IMR-90 (cell line): ENCODE measurements around the gene IL17C. TPM values are rescaled to one million over a fixed set of nuclear protein-coding genes. Genes with fewer than 3 reads are reported as not detected.

Source experiments
- ATAC-seq: fragments of 200-7000 bp; cut with Tn5 transposase; 2 replicates; pipeline ENCODE4 v1.9.1; 2020; ENCODE audit warnings: low read depth, mild to moderate bottlenecking, moderate library complexity
- BruUV-seq: library from RNA; stranded (reverse); fragments of 400-500 nt; replicated peaks from 2 replicates; lab custom pipeline; 2021; lab: Mats Ljungman, UMichigan
- CTCF ChIA-PET: fragments of 300-600 bp; formaldehyde crosslinking; extraction: SDS; loops from one replicate; lab custom pipeline; 2021; ENCODE audit warnings: antibody characterized with exemption; lab: Yijun Ruan, JAX
- POLR2A ChIA-PET: fragments of 300-600 bp; sonication (Branson Sonifier 250); formaldehyde crosslinking; loops from one replicate; lab custom pipeline; 2022; ENCODE audit warnings: antibody characterized with exemption; ENCODE audit not compliant: unreplicated experiment; lab: Charles Lee
- DNase-seq: peaks from one replicate; pipeline ENCODE4 v3.0.0; 2013
- H2AFZ ChIP-seq: replicated peaks from 2 replicates; pipeline ENCODE3; 2013; ENCODE audit warnings: low read length, mild to moderate bottlenecking; ENCODE audit not compliant: poor library complexity
- H2AK5ac ChIP-seq: 2 replicates; pipeline ENCODE4 v1.6.1; 2013; ENCODE audit warnings: low read depth, low read length, inconsistent platforms
- H2AK9ac ChIP-seq: replicated peaks from 2 replicates; pipeline ENCODE3; 2013; ENCODE audit warnings: mild to moderate bottlenecking, low read depth, low read length, moderate library complexity; ENCODE audit not compliant: poor library complexity
- H2BK120ac ChIP-seq: 2 replicates; pipeline ENCODE4 v1.6.1; 2013; ENCODE audit warnings: low read depth, low read length, inconsistent platforms
- H2BK15ac ChIP-seq: 3 replicates; pipeline ENCODE4 v1.6.1; 2013; ENCODE audit warnings: low read depth, low read length, inconsistent platforms
- H2BK20ac ChIP-seq: 2 replicates; pipeline ENCODE4 v1.6.1; 2013; ENCODE audit warnings: low read depth, mild to moderate bottlenecking, inconsistent platforms, low read length, moderate library complexity
- H2BK5ac ChIP-seq: 2 replicates; pipeline ENCODE4 v1.6.1; 2013; ENCODE audit warnings: mild to moderate bottlenecking, low read depth, low read length, inconsistent platforms; ENCODE audit not compliant: poor library complexity, severe bottlenecking
- H3K14ac ChIP-seq: replicated peaks from 2 replicates; pipeline ENCODE4 v1.6.1; 2013; ENCODE audit warnings: low read depth, low read length, inconsistent platforms
- H3K18ac ChIP-seq: 2 replicates; pipeline ENCODE4 v1.6.1; 2013; ENCODE audit warnings: low read depth, low read length, control low read depth
- H3K23ac ChIP-seq: 2 replicates; pipeline ENCODE4 v1.6.1; 2013; ENCODE audit warnings: low read depth, low read length, inconsistent platforms
- H3K27ac ChIP-seq: 2 replicates; pipeline ENCODE4 v1.5.1; 2013; ENCODE audit warnings: mild to moderate bottlenecking, control low read depth, low read length; ENCODE audit not compliant: insufficient read depth
- H3K27me3 ChIP-seq: 2 replicates; pipeline ENCODE4 v1.6.1; 2013; ENCODE audit warnings: low read length; ENCODE audit not compliant: control insufficient read depth, insufficient read depth
- H3K36me3 ChIP-seq: 2 replicates; pipeline ENCODE4 v1.6.1; 2013; ENCODE audit warnings: low read length, mixed read lengths; ENCODE audit not compliant: control insufficient read depth, insufficient read depth
- H3K4ac ChIP-seq: 2 replicates; pipeline ENCODE4 v1.6.1; 2013; ENCODE audit warnings: low read depth, low read length, inconsistent platforms
- H3K4me1 ChIP-seq: 2 replicates; pipeline ENCODE4 v1.6.1; 2013; ENCODE audit warnings: low read length, mixed read lengths; ENCODE audit not compliant: control insufficient read depth, insufficient read depth
- H3K4me2 ChIP-seq: 2 replicates; pipeline ENCODE4 v1.6.1; 2013; ENCODE audit warnings: low read depth, mild to moderate bottlenecking, control low read depth, low read length, moderate library complexity
- H3K4me3 ChIP-seq: 2 replicates; pipeline ENCODE4 v1.5.1; 2013; ENCODE audit warnings: low read depth, mild to moderate bottlenecking, control low read depth, low read length, moderate library complexity; ENCODE audit not compliant: insufficient read depth
- H3K56ac ChIP-seq: 2 replicates; pipeline ENCODE4 v1.6.1; 2013; ENCODE audit warnings: low read length, inconsistent platforms; ENCODE audit not compliant: insufficient read depth; ENCODE audit errors: extremely low read depth
- H3K79me1 ChIP-seq, 2 experiments: 2 replicates each; pipeline ENCODE4 v1.6.1; 2013; ENCODE audit warnings: low read length in 2 of 2, inconsistent platforms in 1 of 2, low read depth in 1 of 2
- H3K9ac ChIP-seq: 2 replicates; pipeline ENCODE4 v1.6.1; 2013; ENCODE audit warnings: low read depth, low read length, control low read depth
- H3K9me1 ChIP-seq: 2 replicates; pipeline ENCODE4 v1.6.1; 2013; ENCODE audit warnings: low read length, inconsistent platforms; ENCODE audit not compliant: insufficient read depth
- H3K9me3 ChIP-seq: 2 replicates; pipeline ENCODE4 v1.6.1; 2013; ENCODE audit warnings: low read length; ENCODE audit not compliant: control insufficient read depth, insufficient read depth
- H4K20me1 ChIP-seq: 2 replicates; pipeline ENCODE4 v1.6.1; 2013; ENCODE audit warnings: low read length, inconsistent platforms; ENCODE audit not compliant: insufficient read depth
- H4K5ac ChIP-seq: 2 replicates; pipeline ENCODE4 v1.6.1; 2013; ENCODE audit warnings: mild to moderate bottlenecking, low read depth, low read length, control low read depth
- H4K8ac ChIP-seq, 2 experiments: 2 replicates each; pipeline ENCODE4 v1.6.1; 2013; ENCODE audit warnings: low read depth in 2 of 2, low read length in 2 of 2, control low read depth in 1 of 2, inconsistent platforms in 1 of 2
- H4K91ac ChIP-seq: 2 replicates; pipeline ENCODE4 v1.6.1; 2013; ENCODE audit warnings: low read depth, low read length, inconsistent platforms; ENCODE audit not compliant: insufficient read depth
- BHLHE40 ChIP-seq: fragments of 150-350 bp; IDR thresholded peaks from 2 replicates; pipeline ENCODE4 v1.6.1; 2016; ENCODE audit warnings: mild to moderate bottlenecking, low read depth, low read length
- CEBPB ChIP-seq: IDR thresholded peaks from 2 replicates; pipeline ENCODE4 v1.6.1; 2012; ENCODE audit warnings: low read depth, low read length, improper control_type of control experiment
- CHD1 ChIP-seq: IDR thresholded peaks from 2 replicates; pipeline ENCODE4 v1.6.1; 2012; ENCODE audit warnings: low read depth, low read length, improper control_type of control experiment
- CTCF ChIP-seq: conservative IDR thresholded peaks from 2 replicates; pipeline ENCODE4 v1.5.1; 2012; ENCODE audit warnings: mild to moderate bottlenecking, low read depth, low read length, improper control_type of control experiment
- ELK1 ChIP-seq: fragments of 150-350 bp; IDR thresholded peaks from 2 replicates; pipeline ENCODE4 v1.6.1; 2016; ENCODE audit warnings: low read depth, mild to moderate bottlenecking, low read length, moderate library complexity, borderline replicate concordance
- FOS ChIP-seq: fragments of 150-350 bp; IDR thresholded peaks from 2 replicates; pipeline ENCODE4 v1.6.1; 2016; ENCODE audit warnings: low read depth, low read length
- MAFK ChIP-seq: IDR thresholded peaks from 2 replicates; pipeline ENCODE4 v1.6.1; 2012; ENCODE audit warnings: low read depth, low read length, improper control_type of control experiment
- MAZ ChIP-seq: IDR thresholded peaks from 2 replicates; pipeline ENCODE4 v1.6.1; 2012; ENCODE audit warnings: low read depth, mild to moderate bottlenecking, low read length, improper control_type of control experiment, moderate library complexity, borderline replicate concordance
- MXI1 ChIP-seq: IDR thresholded peaks from 2 replicates; pipeline ENCODE4 v1.6.1; 2012; ENCODE audit warnings: low read depth, mild to moderate bottlenecking, low read length, moderate library complexity, borderline replicate concordance
- NFE2L2 ChIP-seq: fragments of 150-350 bp; IDR thresholded peaks from 2 replicates; pipeline ENCODE4 v1.6.1; 2016; ENCODE audit warnings: low read depth, mild to moderate bottlenecking, low read length
- POLR2A ChIP-seq: IDR thresholded peaks from 2 replicates; pipeline ENCODE4 v1.6.1; 2012; ENCODE audit warnings: mild to moderate bottlenecking, low read depth, low read length
- RAD21 ChIP-seq: IDR thresholded peaks from 2 replicates; pipeline ENCODE4 v1.6.1; 2012; ENCODE audit warnings: low read length, improper control_type of control experiment
- RCOR1 ChIP-seq: IDR thresholded peaks from 2 replicates; pipeline ENCODE4 v1.6.1; 2012; ENCODE audit warnings: mild to moderate bottlenecking, low read length, improper control_type of control experiment; ENCODE audit not compliant: insufficient replicate concordance
- RFX5 ChIP-seq: IDR thresholded peaks from 2 replicates; pipeline ENCODE4 v1.8.0; 2012; ENCODE audit warnings: low read depth, mild to moderate bottlenecking, low read length, moderate library complexity
- SMC3 ChIP-seq: fragments of 150-350 bp; IDR thresholded peaks from 2 replicates; pipeline ENCODE4 v1.6.1; 2016; ENCODE audit warnings: low read depth, mild to moderate bottlenecking, antibody characterized with exemption, low read length, moderate library complexity
- USF2 ChIP-seq: fragments of 150-350 bp; IDR thresholded peaks from 2 replicates; pipeline ENCODE4 v1.6.1; 2017; ENCODE audit warnings: mild to moderate bottlenecking, antibody characterized with exemption, low read length, low read depth
- WGBS, 2 experiments: methylation state at CpG; one replicate each; pipeline versions ENCODE4 v1.1.5 to v1.1.7; 2013; ENCODE audit warnings: missing lambda C conversion rate in 2 of 2; ENCODE audit not compliant: insufficient read length in 1 of 2; ENCODE audit errors: extremely low coverage in 2 of 2; 5-methylcytosine and 5-hydroxymethylcytosine counted together
- dilution Hi-C: fragments of 300-500 bp; cut with HindIII; formaldehyde crosslinking; loops from one replicate; pipeline ENCODE4 v1.14.3; 2018; ENCODE audit warnings: low sequenced_read_pairs; ENCODE audit not compliant: unreplicated experiment
- in situ Hi-C: fragments of 300-500 bp; cut with MboI; formaldehyde crosslinking; loops from 3 replicates; pipeline ENCODE4 v1.14.3; 2019; ENCODE audit warnings: low sequenced_read_pairs, inconsistent platforms, mixed read lengths
- intact Hi-C: fragments of 100-400 bp; cut with micrococcal nuclease; formaldehyde crosslinking; loops from 2 replicates; pipeline ENCODE4 v1.10.0; 2022
- polyA plus RNA-seq, 3 experiments: library from polyadenylated mRNA; depleted of rRNA; stranded (reverse); fragments of >200 nt; gene quantifications; 2 replicates each; pipeline ENCODE4 v1.2.3, GENCODE V29; 2012; ENCODE audit warnings: low replicate concordance in 1 of 3
- total RNA-seq: library from RNA; depleted of rRNA; stranded (reverse); fragments of >200 nt; gene quantifications from 2 replicates; pipeline ENCODE4 v1.2.3, GENCODE V29; 2012

The IL17C gene
- total and polyA plus RNA-seq, 2 of the 4 experiments (the other 2 are of a cell fraction), result 0.09 TPM; not detected in 1

GRCh38 chr16:88655053-88655732 is 16.8 kb downstream of the IL17C start:
- ChIA-PET POLR2A (no interaction called here), CTCF (no interaction called here)
- Histone ChIP-seq H3K4ac (no peak overlapping the region), H3K9ac (no peak overlapping the region), H3K79me1 (peaks cover 0 to 26% of the 10 kb centered on the region in 2 experiments; a peak in 3 of 4 replicates), H4K5ac (no peak overlapping the region), H4K20me1 (peaks cover 5% of the 10 kb centered on the region; the same call in 1 of the 2 replicates), H2AFZ (no peak overlapping the region), H2BK20ac (no peak overlapping the region), H3K9me3 (no peaks in the 10 kb centered on the region), H3K18ac (no peak overlapping the region), H4K91ac (no peak overlapping the region), H3K56ac (no peak overlapping the region), H3K4me3 (no peak overlapping the region), H2BK120ac (no peak overlapping the region), H3K4me1 (peaks cover 5% of the 10 kb centered on the region; the same call in 1 of the 2 replicates), H3K27ac (no peak overlapping the region), H3K4me2 (no peak overlapping the region), H2BK15ac (no peak overlapping the region), H2AK5ac (no peak overlapping the region), H3K27me3 (no peaks in the 10 kb centered on the region), H2AK9ac (no peak overlapping the region), H3K23ac (no peak overlapping the region), H4K8ac (no peak overlapping the region), H3K14ac (no peak overlapping the region), H3K9me1 (no peaks in the 10 kb centered on the region), H3K36me3 (peaks cover 13% of the 10 kb centered on the region), H2BK5ac (no peak overlapping the region)
- no peak for ATAC-seq
- 96% methylated on average over 43 of the region's 50 CpGs; no CpG with 5 or more reads in 1 of the 2 experiments for WGBS, 2 experiments
- in situ Hi-C loops (no loop called here), dilution Hi-C loops (no loop called here), intact Hi-C loops (no loop called here)
- no peak for DNase-seq
- TF ChIP-seq USF2, result no peak
- no peak for TF ChIP-seq POLR2A
- TF ChIP-seq CTCF, result no peak
- TF ChIP-seq CEBPB, result no peak
- TF ChIP-seq BHLHE40, result no peak
- no peak for TF ChIP-seq NFE2L2
- TF ChIP-seq RFX5, result no peak
- no peak for TF ChIP-seq FOS
- no peak for TF ChIP-seq MAZ
- no peak for TF ChIP-seq RAD21
- TF ChIP-seq MXI1, result no peak
- no peak for TF ChIP-seq CHD1
- no peak for TF ChIP-seq SMC3
- TF ChIP-seq RCOR1, result no peak
- TF ChIP-seq MAFK, result no peak
- no peak for TF ChIP-seq ELK1
- no TSS peak for BruUV-seq
